Gastrocnemius medialis (tissue), 4 donors: ENCODE results near the gene PPP6R3. TPM values are rescaled to one million over a fixed set of nuclear protein-coding genes. Genes with fewer than 3 reads are reported as not detected.

Source experiments
- ATAC-seq, 2 donors: fragments of 150-250 bp; one replicate each; pipeline ENCODE4 v1.9.1; 2016
- DNase-seq, 2 donors: peaks; one replicate each; pipeline ENCODE4 v3.0.0-alpha.2; 2019
- H3K27ac ChIP-seq, 4 donors: fragments of 200-600 bp; sonication (generic); 1 replicate in 1 of 4; 2 replicates in 3 of 4; pipeline ENCODE4 v1.5.1; 2016 to 2018; ENCODE audit warnings: mild to moderate bottlenecking in 2 of 4, moderate library complexity in 1 of 4
- H3K27me3 ChIP-seq, 3 donors: fragments of 200-600 bp; sonication (generic) in 2 of 3; 1 replicate in 1 of 3; 2 replicates in 2 of 3; pipeline versions ENCODE4 v1.5.1 to v1.6.0; 2016 to 2019; ENCODE audit warnings: mild to moderate bottlenecking in 1 of 3, moderate library complexity in 1 of 3
- H3K36me3 ChIP-seq, 2 donors: fragments of 200-600 bp; sonication (generic) in 1 of 2; one replicate each; pipeline ENCODE4 v1.5.1; 2017 to 2018
- H3K4me1 ChIP-seq, 2 donors: fragments of 200-600 bp; sonication (generic) in 1 of 2; one replicate each; pipeline ENCODE4 v1.5.1; 2016 to 2017; ENCODE audit warnings: mild to moderate bottlenecking in 2 of 2
- H3K4me3 ChIP-seq, 4 donors: fragments of 200-600 bp; sonication (generic) in 3 of 4; 1 replicate in 1 of 4; 2 replicates in 3 of 4; pipeline ENCODE4 v1.5.1; 2016 to 2019; ENCODE audit warnings: mild to moderate bottlenecking in 2 of 4
- H3K9me3 ChIP-seq, 3 donors: fragments of 200-600 bp; sonication (generic) in 2 of 3; 1 replicate in 1 of 3; 2 replicates in 2 of 3; pipeline ENCODE4 v1.5.1; 2016 to 2019
- CTCF ChIP-seq, 5 experiments: fragments of 450-650 bp in 3 of 5; fragments of 200-600 bp in 2 of 5; sonication (generic) in 2 of 5; IDR thresholded peaks in 4 of 5; conservative IDR thresholded peaks in 1 of 5; 1 replicate in 4 of 5; 2 replicates in 1 of 5; pipeline ENCODE4 v1.5.1; 2016 to 2019; ENCODE audit warnings: antibody characterized with exemption in 5 of 5, mild to moderate bottlenecking in 3 of 5, moderate library complexity in 3 of 5
- POLR2A ChIP-seq, 2 donors: fragments of 450-650 bp; IDR thresholded peaks; one replicate each; pipeline ENCODE4 v1.6.1; 2017; ENCODE audit warnings: antibody characterized with exemption in 2 of 2, mild to moderate bottlenecking in 2 of 2, moderate library complexity in 2 of 2
- in situ Hi-C, 4 donors: fragments of 200-750 bp; cut with MboI; loops; one replicate each; pipeline versions ENCODE4 v1.15.0 to v1.8.0; 2017; ENCODE audit warnings: low sequenced_read_pairs in 4 of 4
- intact Hi-C: fragments of 100-400 bp; cut with DNase I; formaldehyde crosslinking; loops from one replicate; pipeline ENCODE4 v1.15.1; 2023; ENCODE audit warnings: low total_unique reads
- total RNA-seq, 4 donors: library from RNA; depleted of rRNA; stranded (reverse); fragments of >200 nt; gene quantifications; one replicate each; pipeline versions ENCODE4 v1.1.0 to v1.2.3, GENCODE V29; 2016

Gene PPP6R3
- total RNA-seq, 4 donors from 2014 or later, result 77.3 to 196 (median 133) TPM

GRCh38 chr11:68661014-68661413 is 200.5 kb downstream of the PPP6R3 start:
- H3K27ac ChIP-seq, result no peak overlapping the region
- ATAC-seq (no peak), DNase-seq (no peak)
- H3K4me1 ChIP-seq, result peaks cover 4% of the 10 kb centered on the region in 2 donors
- in situ Hi-C loops, result no loop called here
- H3K4me3 ChIP-seq, result no peak overlapping the region
- no peaks in the 10 kb centered on the region for H3K9me3 ChIP-seq
- H3K36me3 ChIP-seq, result no peaks in the 10 kb centered on the region
- intact Hi-C loops, result no loop called here
- TF ChIP-seq POLR2A (IDR thresholded peaks at IDR 0.05), result no peak
- peaks cover 4 to 22% (median 11%) of the 10 kb centered on the region in 3 donors for H3K27me3 ChIP-seq

- intact Hi-C loops, result no loop called here
- Histone ChIP-seq H3K27me3 (peaks cover 9 to 27% (median 11%) of the 10 kb centered on the region in 3 donors), H3K27ac (no peak overlapping the region), H3K4me3 (no peak overlapping the region), H3K9me3 (no peaks in the 10 kb centered on the region), H3K36me3 (no peaks in the 10 kb centered on the region), H3K4me1 (peaks cover 4% of the 10 kb centered on the region in 2 donors)
- ATAC-seq (no peak), DNase-seq (no peak)
- no peak for TF ChIP-seq CTCF (IDR thresholded peaks at IDR 0.05 in 4 of 5, conservative IDR thresholded peaks at IDR 0.05 in 1 of 5)
- TF ChIP-seq POLR2A (IDR thresholded peaks at IDR 0.05), result no peak
- in situ Hi-C loops, result no loop called here
Observed at GRCh38 chr11:68661697-68662603, 201.4 kb downstream of the PPP6R3 start.

- no peaks in the 10 kb centered on the region for H3K36me3 ChIP-seq
- in situ Hi-C loops (no loop called here), intact Hi-C loops (no loop called here)
- ATAC-seq (no peak), DNase-seq (no peak)
- peaks cover 9 to 27% (median 11%) of the 10 kb centered on the region in 3 donors for H3K27me3 ChIP-seq
- H3K4me3 ChIP-seq, result no peak overlapping the region
- TF ChIP-seq CTCF (IDR thresholded peaks at IDR 0.05 in 4 of 5, conservative IDR thresholded peaks at IDR 0.05 in 1 of 5), result no peak
- no peak for TF ChIP-seq POLR2A (IDR thresholded peaks at IDR 0.05)
- no peaks in the 10 kb centered on the region for H3K9me3 ChIP-seq
- H3K27ac ChIP-seq, result no peak overlapping the region
- H3K4me1 ChIP-seq, result peaks cover 4% of the 10 kb centered on the region in 2 donors
Observed at GRCh38 chr11:68663482-68664010, 203.0 kb downstream of the PPP6R3 start.

GRCh38 chr11:68664141-68664540 is 203.6 kb downstream of the PPP6R3 start:
- ATAC-seq (no peak), DNase-seq (no peak)
- no peaks in the 10 kb centered on the region for H3K9me3 ChIP-seq
- peaks cover 9 to 27% (median 11%) of the 10 kb centered on the region in 3 donors for H3K27me3 ChIP-seq
- intact Hi-C loops (no loop called here), in situ Hi-C loops (no loop called here)
- no peak for TF ChIP-seq POLR2A (IDR thresholded peaks at IDR 0.05)
- TF ChIP-seq CTCF (IDR thresholded peaks at IDR 0.05 in 4 of 5, conservative IDR thresholded peaks at IDR 0.05 in 1 of 5), result no peak
- H3K4me3 ChIP-seq, result no peak overlapping the region
- no peaks in the 10 kb centered on the region for H3K36me3 ChIP-seq
- H3K27ac ChIP-seq, result no peak overlapping the region
- peaks cover 4% of the 10 kb centered on the region in 2 donors for H3K4me1 ChIP-seq

GRCh38 chr11:68664906-68665305 is 204.4 kb downstream of the PPP6R3 start:
- no peak overlapping the region for H3K27ac ChIP-seq
- H3K9me3 ChIP-seq, result no peaks in the 10 kb centered on the region
- H3K36me3 ChIP-seq, result no peaks in the 10 kb centered on the region
- ATAC-seq (no peak), DNase-seq (no peak)
- intact Hi-C loops, result no loop called here
- TF ChIP-seq CTCF (IDR thresholded peaks at IDR 0.05 in 4 of 5, conservative IDR thresholded peaks at IDR 0.05 in 1 of 5) (no peak), POLR2A (IDR thresholded peaks at IDR 0.05) (no peak)
- in situ Hi-C loops, result no loop called here
- no peak overlapping the region for H3K4me3 ChIP-seq
- H3K4me1 ChIP-seq, result no peaks in the 10 kb centered on the region
- peaks cover 9 to 27% (median 11%) of the 10 kb centered on the region in 3 donors for H3K27me3 ChIP-seq
